Globus pallidus (tissue), 1 donor: Measurements from ENCODE around the gene EIF4G1.
A peak's percentile ranks its signal among the peaks of the same experiment; 100 is the strongest.

Experiments
- DNase-seq: peaks from one replicate; pipeline ENCODE4 v3.0.0-alpha.2; 2015; ENCODE audit warnings: low spot score

The EIF4G1 gene

GRCh38 chr3:184307915-184308314 is 6.5 kb upstream of the EIF4G1 start:
- no peak for DNase-seq

GRCh38 chr3:184308744-184309143 is 5.7 kb upstream of the EIF4G1 start:
- no peak for DNase-seq

- DNase-seq, result no peak
Observed at GRCh38 chr3:184311633-184312032, 2.8 kb upstream of the EIF4G1 start.

- peak; percentile 59 for DNase-seq
Observed at GRCh38 chr3:184314700-184315542, 515 bp downstream of the EIF4G1 start.

GRCh38 chr3:184315543-184315867 is 1.1 kb downstream of the EIF4G1 start:
- DNase-seq, result no peak

GRCh38 chr3:184315871-184316661 is 1.7 kb downstream of the EIF4G1 start:
- no peak for DNase-seq

GRCh38 chr3:184316792-184317191 is 2.4 kb downstream of the EIF4G1 start:
- DNase-seq, result no peak

GRCh38 chr3:184317201-184317600 is 2.8 kb downstream of the EIF4G1 start:
- DNase-seq, result no peak

- peak; percentile 96 for DNase-seq
Observed at GRCh38 chr3:184320104-184320445, 5.7 kb downstream of the EIF4G1 start.

GRCh38 chr3:184321666-184322065 is 7.3 kb downstream of the EIF4G1 start:
- DNase-seq, result no peak

GRCh38 chr3:184322731-184323487 is 8.5 kb downstream of the EIF4G1 start:
- DNase-seq, result no peak

GRCh38 chr3:184323696-184324095 is 9.3 kb downstream of the EIF4G1 start:
- no peak for DNase-seq

GRCh38 chr3:184325269-184325668 is 10.9 kb downstream of the EIF4G1 start:
- no peak for DNase-seq

- DNase-seq, result no peak
Observed at GRCh38 chr3:184325715-184326369, 11.4 kb downstream of the EIF4G1 start.

- DNase-seq, result no peak
Observed at GRCh38 chr3:184327171-184327570, 12.8 kb downstream of the EIF4G1 start.

GRCh38 chr3:184328516-184328915 is 14.1 kb downstream of the EIF4G1 start:
- DNase-seq, result no peak

GRCh38 chr3:184332370-184333090 is 18.1 kb downstream of the EIF4G1 start:
- DNase-seq, result no peak

- DNase-seq, result no peak
Observed at GRCh38 chr3:184333190-184333589, 18.8 kb downstream of the EIF4G1 start.

GRCh38 chr3:184333700-184334099 is 19.3 kb downstream of the EIF4G1 start:
- no peak for DNase-seq

GRCh38 chr3:184334470-184335158 is 20.2 kb downstream of the EIF4G1 start:
- DNase-seq, result no peak

GRCh38 chr3:184335291-184335660 is 20.9 kb downstream of the EIF4G1 start:
- no peak for DNase-seq
